Neural cell (in vitro differentiated cells): ENCODE results near the gene TMEM44. TPM values are rescaled to one million over a fixed set of nuclear protein-coding genes. Genes with fewer than 3 reads are reported as not detected.
A peak's percentile ranks its signal among the peaks of the same experiment; 100 is the strongest.

Experiments used
- H2AFZ ChIP-seq: fragments of 200-600, 300-800 bp; sonication (generic), shearing (Covaris generic); 2 replicates; pipeline ENCODE4 v1.6.0; 2014; ENCODE audit warnings: low read depth, mild to moderate bottlenecking, antibody characterized with exemption, low read length, moderate library complexity
- H3F3A ChIP-seq: fragments of 200-600 bp; shearing (Covaris generic); 2 replicates; pipeline ENCODE4 v1.6.1; 2016; ENCODE audit warnings: mild to moderate bottlenecking, moderate library complexity, mixed read lengths, antibody characterized with exemption, low read length; ENCODE audit not compliant: insufficient read depth, poor library complexity, severe bottlenecking
- H3K27ac ChIP-seq: fragments of 200-600, 300-800 bp; sonication (generic), shearing (Covaris generic); 2 replicates; pipeline ENCODE4 v1.5.1; 2014; ENCODE audit warnings: mild to moderate bottlenecking, low read length, moderate library complexity
- H3K27me3 ChIP-seq: fragments of 300-800, 200-600 bp; sonication (generic), shearing (Covaris generic); 2 replicates; pipeline ENCODE4 v1.6.0; 2014; ENCODE audit warnings: mild to moderate bottlenecking, low read depth, low read length, moderate library complexity; ENCODE audit not compliant: insufficient read depth
- H3K36me3 ChIP-seq: fragments of 300-800, 200-600 bp; sonication (generic), shearing (Covaris generic); 2 replicates; pipeline ENCODE4 v1.5.1; 2014; ENCODE audit warnings: mild to moderate bottlenecking, antibody characterized with exemption, low read length, moderate library complexity; ENCODE audit not compliant: insufficient read depth
- H3K4me2 ChIP-seq: fragments of 300-800, 200-600 bp; sonication (generic), shearing (Covaris generic); 2 replicates; pipeline ENCODE4 v1.6.0; 2014; ENCODE audit warnings: mild to moderate bottlenecking, low read length
- H3K4me3 ChIP-seq: fragments of 300-800, 200-600 bp; sonication (generic), shearing (Covaris generic); 2 replicates; pipeline ENCODE4 v1.5.1; 2014; ENCODE audit warnings: mild to moderate bottlenecking, low read length, moderate library complexity
- H3K79me2 ChIP-seq: fragments of 200-600 bp; shearing (Covaris generic); replicated peaks from 2 replicates; pipeline ENCODE4 v1.6.0; 2014; ENCODE audit warnings: mild to moderate bottlenecking, low read length, moderate library complexity; ENCODE audit not compliant: insufficient read depth
- H3K9ac ChIP-seq: fragments of 300-800, 200-600 bp; sonication (generic), shearing (Covaris generic); 2 replicates; pipeline ENCODE4 v1.6.1; 2016; ENCODE audit warnings: mild to moderate bottlenecking, low read length, mixed read lengths
- H3K9me2 ChIP-seq: fragments of 200-600 bp; shearing (Covaris generic); 2 replicates; pipeline ENCODE4 v1.6.1; 2016; ENCODE audit warnings: mild to moderate bottlenecking, low read length, mixed read lengths; ENCODE audit not compliant: insufficient read depth
- H3K9me3 ChIP-seq: fragments of 200-600, 300-800 bp; sonication (generic), shearing (Covaris generic); 2 replicates; pipeline ENCODE4 v1.6.1; 2016; ENCODE audit warnings: mild to moderate bottlenecking, mixed run types, low read length, moderate library complexity, mixed read lengths
- H4K20me1 ChIP-seq: fragments of 200-600 bp; shearing (Covaris generic); 2 replicates; pipeline ENCODE4 v1.6.1; 2016; ENCODE audit warnings: mild to moderate bottlenecking, mixed run types; ENCODE audit not compliant: insufficient read depth
- EP300 ChIP-seq: fragments of 450-650 bp; conservative IDR thresholded peaks from 2 replicates; pipeline ENCODE4 v1.6.1; 2014; ENCODE audit warnings: antibody characterized with exemption, mild to moderate bottlenecking, moderate library complexity; ENCODE audit not compliant: poor library complexity, severe bottlenecking
- EZH2 ChIP-seq: fragments of 200-600, 300-800 bp; shearing (Covaris generic), sonication (generic); IDR thresholded peaks from 2 replicates; pipeline ENCODE4 v1.6.1; 2014; ENCODE audit warnings: antibody characterized with exemption, low read length, borderline replicate concordance, mild to moderate bottlenecking; ENCODE audit not compliant: insufficient read depth, poor library complexity, severe bottlenecking
- MXI1 ChIP-seq: fragments of 450-650 bp; conservative IDR thresholded peaks from 2 replicates; pipeline ENCODE4 v1.6.1; 2014; ENCODE audit warnings: antibody characterized with exemption, mild to moderate bottlenecking; ENCODE audit not compliant: poor library complexity, severe bottlenecking
- POLR2AphosphoS5 ChIP-seq: IDR thresholded peaks from 2 replicates; pipeline ENCODE4 v1.6.1; 2012
- RAD21 ChIP-seq: fragments of 450-650 bp; conservative IDR thresholded peaks from 2 replicates; pipeline ENCODE4 v1.6.1; 2014; ENCODE audit warnings: antibody characterized with exemption, mild to moderate bottlenecking, moderate library complexity
- REST ChIP-seq: IDR thresholded peaks from 2 replicates; pipeline ENCODE4 v1.6.1; 2012; ENCODE audit warnings: borderline replicate concordance
- SMC3 ChIP-seq: fragments of 450-650 bp; conservative IDR thresholded peaks from 2 replicates; pipeline ENCODE4 v1.6.1; 2014; ENCODE audit warnings: antibody characterized with exemption, mild to moderate bottlenecking, moderate library complexity; ENCODE audit not compliant: poor library complexity
- TAF1 ChIP-seq: IDR thresholded peaks from 2 replicates; pipeline ENCODE4 v1.6.1; 2012; ENCODE audit warnings: low read depth
- polyA plus RNA-seq: library from polyadenylated mRNA; depleted of rRNA; stranded (reverse); fragments of >200 nt; gene quantifications from 2 replicates; pipeline ENCODE4 v1.2.3, GENCODE V29; 2014
- TF ChIP-seq, protein P1 (sequence below): fragments of 450-650 bp; IDR thresholded peaks from 2 replicates; pipeline ENCODE4 v1.5.1; 2014; ENCODE audit warnings: antibody characterized with exemption, mild to moderate bottlenecking, moderate library complexity; ENCODE audit not compliant: poor library complexity, severe bottlenecking

The TMEM44 gene
- polyA plus RNA-seq, 1 donor from 2014 or later = 40.6 TPM

DNA sequence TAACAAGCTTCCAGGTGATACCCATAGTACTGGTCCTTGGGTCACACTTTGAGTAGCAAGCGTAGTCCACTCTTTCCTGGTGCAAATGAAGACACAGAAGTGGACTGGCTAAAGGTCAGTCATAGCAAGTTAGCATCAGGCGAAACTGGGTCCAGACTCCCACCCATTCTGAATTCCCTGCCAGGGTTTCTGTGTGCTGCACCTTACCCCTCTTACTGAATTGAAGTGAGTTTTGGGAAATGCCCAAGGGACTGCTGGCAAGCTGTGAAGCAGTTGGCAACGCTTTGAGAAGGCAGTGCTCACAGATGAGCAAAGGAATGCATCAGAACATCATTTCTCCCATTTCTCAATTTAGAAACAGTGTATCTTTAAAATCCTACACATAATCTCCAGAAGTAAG lies 40.5 kb upstream of the TMEM44 start:
- Histone ChIP-seq H3K9me3 (no peaks in the 10 kb centered on the region), H3K27ac (no peak overlapping the region), H2AFZ (no peak overlapping the region), H3F3A (no peaks in the 10 kb centered on the region), H4K20me1 (no peaks in the 10 kb centered on the region), H3K9ac (no peak overlapping the region), H3K36me3 (no peaks in the 10 kb centered on the region), H3K79me2 (peaks cover 16% of the 10 kb centered on the region), H3K27me3 (peaks cover 6% of the 10 kb centered on the region), H3K4me2 (no peak overlapping the region), H3K4me3 (no peak overlapping the region), H3K9me2 (no peaks in the 10 kb centered on the region)
- TF ChIP-seq, protein P1, sequence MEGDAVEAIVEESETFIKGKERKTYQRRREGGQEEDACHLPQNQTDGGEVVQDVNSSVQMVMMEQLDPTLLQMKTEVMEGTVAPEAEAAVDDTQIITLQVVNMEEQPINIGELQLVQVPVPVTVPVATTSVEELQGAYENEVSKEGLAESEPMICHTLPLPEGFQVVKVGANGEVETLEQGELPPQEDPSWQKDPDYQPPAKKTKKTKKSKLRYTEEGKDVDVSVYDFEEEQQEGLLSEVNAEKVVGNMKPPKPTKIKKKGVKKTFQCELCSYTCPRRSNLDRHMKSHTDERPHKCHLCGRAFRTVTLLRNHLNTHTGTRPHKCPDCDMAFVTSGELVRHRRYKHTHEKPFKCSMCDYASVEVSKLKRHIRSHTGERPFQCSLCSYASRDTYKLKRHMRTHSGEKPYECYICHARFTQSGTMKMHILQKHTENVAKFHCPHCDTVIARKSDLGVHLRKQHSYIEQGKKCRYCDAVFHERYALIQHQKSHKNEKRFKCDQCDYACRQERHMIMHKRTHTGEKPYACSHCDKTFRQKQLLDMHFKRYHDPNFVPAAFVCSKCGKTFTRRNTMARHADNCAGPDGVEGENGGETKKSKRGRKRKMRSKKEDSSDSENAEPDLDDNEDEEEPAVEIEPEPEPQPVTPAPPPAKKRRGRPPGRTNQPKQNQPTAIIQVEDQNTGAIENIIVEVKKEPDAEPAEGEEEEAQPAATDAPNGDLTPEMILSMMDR = no peak
- TF ChIP-seq SMC3 = no peak
- TF ChIP-seq TAF1 = no peak
- no peak for TF ChIP-seq POLR2AphosphoS5
- no peak for TF ChIP-seq EZH2
- TF ChIP-seq REST = no peak
- TF ChIP-seq RAD21 = no peak
- TF ChIP-seq MXI1 = no peak
- TF ChIP-seq EP300 = no peak

GRCh38 chr3:194672876-194673275 lies 39.7 kb upstream of the TMEM44 start:
- peaks cover 6% of the 10 kb centered on the region for H3K27me3 ChIP-seq
- no peaks in the 10 kb centered on the region for H3F3A ChIP-seq
- peak overlapping the region; percentile 74 for H3K27ac ChIP-seq
- peaks cover 16% of the 10 kb centered on the region for H3K79me2 ChIP-seq
- H3K9ac ChIP-seq = peak overlapping the region; percentile 69
- peak overlapping the region; percentile 72 for H3K4me3 ChIP-seq
- H3K4me2 ChIP-seq = peak overlapping the region; percentile 69
- H2AFZ ChIP-seq = peak overlapping the region; percentile 77
- no peaks in the 10 kb centered on the region for H3K9me3 ChIP-seq
- no peaks in the 10 kb centered on the region for H3K36me3 ChIP-seq
- H3K9me2 ChIP-seq = no peaks in the 10 kb centered on the region
- H4K20me1 ChIP-seq = no peaks in the 10 kb centered on the region
- no peak for TF ChIP-seq EZH2
- TF ChIP-seq TAF1 = peak; percentile 6
